Testis (tissue), 5 donors: ENCODE measurements around the gene MALL. TPM values are rescaled to one million over a fixed set of nuclear protein-coding genes. Genes with fewer than 3 reads are reported as not detected.
"Not testable (repeated sequence)": the region's sequence is repeated elsewhere in the genome, so short reads cannot be mapped to it uniquely, and the experiment has no call there.

Experiments
- DNase-seq: peaks from one replicate; pipeline ENCODE4 v3.0.0-alpha.2; 2019
- H3K27ac ChIP-seq, 2 donors: fragments of 200-600 bp; sonication (generic); one replicate each; pipeline ENCODE4 v1.5.1; 2019
- H3K27me3 ChIP-seq: fragments of 200-600 bp; sonication (generic); one replicate; pipeline ENCODE4 v1.5.1; 2019
- H3K36me3 ChIP-seq: fragments of 200-600 bp; sonication (generic); one replicate; pipeline ENCODE4 v1.5.1; 2017; ENCODE audit warnings: low read depth; ENCODE audit errors: missing control alignments
- H3K4me1 ChIP-seq: fragments of 200-600 bp; sonication (generic); one replicate; pipeline ENCODE4 v1.5.1; 2019
- H3K4me3 ChIP-seq, 2 donors: fragments of 200-600 bp; sonication (generic); one replicate each; pipeline ENCODE4 v1.5.1; 2017 to 2019
- H3K9me3 ChIP-seq: fragments of 200-600 bp; sonication (generic); one replicate; pipeline ENCODE4 v1.5.1; 2017
- POLR2A ChIP-seq: fragments of 450-650 bp; IDR thresholded peaks from one replicate; pipeline ENCODE4 v1.6.1; 2017; ENCODE audit warnings: antibody characterized with exemption, mild to moderate bottlenecking, moderate library complexity
- WGBS, 2 donors: methylation state at CpG; one replicate each; pipeline ENCODE4 v1.1.5; 2018; 5-methylcytosine and 5-hydroxymethylcytosine counted together
- intact Hi-C: fragments of 100-400 bp; cut with DNase I; formaldehyde crosslinking; loops from one replicate; pipeline ENCODE4 v1.15.1; 2023; ENCODE audit warnings: low total_unique reads
- long read RNA-seq, 2 donors: transcript quantifications; one replicate each; lab custom pipeline, GENCODE V29; 2026
- polyA plus RNA-seq: library from polyadenylated mRNA; stranded (reverse); fragments of 350-450 nt; fragmentation: Illumina TruSeq; extraction: RNeasy Lipid Tissue Mini Kit (QIAGEN cat#74804); gene quantifications from one replicate; pipeline ENCODE4 v1.2.3, GENCODE V29; 2014; ENCODE audit warnings: low read depth, low replicate concordance; ENCODE audit not compliant: insufficient read depth
- total RNA-seq, 2 donors: library from RNA; depleted of rRNA; stranded (reverse); fragments of >200 nt; gene quantifications; one replicate each; pipeline ENCODE4 v1.2.3, GENCODE V29; 2016
- TF ChIP-seq, protein P1 (sequence below), 3 experiments: fragments of 450-650 bp in 2 of 3; fragments of 200-600 bp in 1 of 3; sonication (generic) in 1 of 3; IDR thresholded peaks; one replicate each; pipeline ENCODE4 v1.5.1; 2016 to 2019; ENCODE audit warnings: antibody characterized with exemption in 3 of 3, mild to moderate bottlenecking in 2 of 3, moderate library complexity in 1 of 3

The MALL gene
- total RNA-seq (10 to 100 TPM in 1 of 2 donors, 1 to 10 TPM in 1; 7.6 to 15.0 TPM), polyA plus RNA-seq (17.4 TPM)
- long read RNA-seq, donor 1, partial matches to known transcripts = 0 of 1 reads
- long read RNA-seq, donor 1, other reads (novel, unspliced or antisense) = 0 of 1 reads
- long read RNA-seq, donor 2, partial matches to known transcripts = 0 of 1 reads
- long read RNA-seq, donor 2, other reads (novel, unspliced or antisense) = 0 of 1 reads

DNA sequence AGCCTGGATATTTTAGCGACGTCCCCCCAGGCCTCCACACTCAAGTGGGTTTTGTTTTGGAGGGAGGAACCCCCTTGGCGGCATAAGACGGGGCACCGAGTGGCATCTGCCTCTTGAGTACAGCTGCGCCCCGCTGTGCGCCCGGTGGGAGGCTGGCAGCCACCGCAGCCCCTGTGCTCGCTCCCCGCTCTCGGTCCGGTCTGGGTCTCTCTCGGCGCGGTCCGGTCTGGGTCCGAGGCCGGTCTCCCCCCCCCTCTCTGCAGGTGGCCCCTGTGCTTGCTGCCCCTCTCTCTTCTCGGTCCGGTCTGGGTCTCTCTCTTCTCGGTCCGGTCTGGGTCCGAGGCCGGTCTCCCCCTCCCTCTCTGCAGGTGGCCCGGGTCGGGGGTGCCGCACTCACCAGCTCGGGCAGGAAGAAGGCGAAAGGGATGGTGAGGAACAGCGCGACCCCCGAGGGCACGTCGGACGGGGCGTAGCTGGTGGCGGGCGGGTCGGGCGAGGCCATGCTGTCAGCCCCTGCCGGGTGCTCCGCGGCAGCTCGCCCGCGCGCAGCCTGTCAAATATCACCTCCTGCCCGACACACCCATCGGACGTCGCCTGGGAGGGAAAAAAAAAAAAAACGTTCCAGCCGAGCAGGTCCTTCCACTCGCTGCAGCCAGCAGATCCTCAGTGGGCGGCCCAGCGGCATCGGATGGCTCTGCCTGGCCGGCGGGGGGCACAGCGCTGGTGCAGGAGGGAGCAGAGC, at the start of gene MALL:
TSS of gene MALL (minus strand) at position 532 of the 742 bp plus-strand sequence. CDS start at position 502, 30 bp downstream.
- Histone ChIP-seq H3K27me3 (no peaks in the 10 kb centered on the region), H3K4me1 (no peaks in the 10 kb centered on the region), H3K27ac (no peak within 1 kb of the TSS), H3K9me3 (no peaks in the 10 kb centered on the region), H3K36me3 (no peaks in the 10 kb centered on the region), H3K4me3 (peak within 1 kb of the TSS; percentile 29 to 38)
- intact Hi-C loops = no loop called here
- DNase-seq = no peak
- TF ChIP-seq, protein P1, sequence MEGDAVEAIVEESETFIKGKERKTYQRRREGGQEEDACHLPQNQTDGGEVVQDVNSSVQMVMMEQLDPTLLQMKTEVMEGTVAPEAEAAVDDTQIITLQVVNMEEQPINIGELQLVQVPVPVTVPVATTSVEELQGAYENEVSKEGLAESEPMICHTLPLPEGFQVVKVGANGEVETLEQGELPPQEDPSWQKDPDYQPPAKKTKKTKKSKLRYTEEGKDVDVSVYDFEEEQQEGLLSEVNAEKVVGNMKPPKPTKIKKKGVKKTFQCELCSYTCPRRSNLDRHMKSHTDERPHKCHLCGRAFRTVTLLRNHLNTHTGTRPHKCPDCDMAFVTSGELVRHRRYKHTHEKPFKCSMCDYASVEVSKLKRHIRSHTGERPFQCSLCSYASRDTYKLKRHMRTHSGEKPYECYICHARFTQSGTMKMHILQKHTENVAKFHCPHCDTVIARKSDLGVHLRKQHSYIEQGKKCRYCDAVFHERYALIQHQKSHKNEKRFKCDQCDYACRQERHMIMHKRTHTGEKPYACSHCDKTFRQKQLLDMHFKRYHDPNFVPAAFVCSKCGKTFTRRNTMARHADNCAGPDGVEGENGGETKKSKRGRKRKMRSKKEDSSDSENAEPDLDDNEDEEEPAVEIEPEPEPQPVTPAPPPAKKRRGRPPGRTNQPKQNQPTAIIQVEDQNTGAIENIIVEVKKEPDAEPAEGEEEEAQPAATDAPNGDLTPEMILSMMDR (IDR thresholded peaks at IDR 0.05) = no peak
- no peak for TF ChIP-seq POLR2A
- 7 to 8% methylated on average over 37 to 54 of the region's 62 CpGs for WGBS, 2 donors

DNA sequence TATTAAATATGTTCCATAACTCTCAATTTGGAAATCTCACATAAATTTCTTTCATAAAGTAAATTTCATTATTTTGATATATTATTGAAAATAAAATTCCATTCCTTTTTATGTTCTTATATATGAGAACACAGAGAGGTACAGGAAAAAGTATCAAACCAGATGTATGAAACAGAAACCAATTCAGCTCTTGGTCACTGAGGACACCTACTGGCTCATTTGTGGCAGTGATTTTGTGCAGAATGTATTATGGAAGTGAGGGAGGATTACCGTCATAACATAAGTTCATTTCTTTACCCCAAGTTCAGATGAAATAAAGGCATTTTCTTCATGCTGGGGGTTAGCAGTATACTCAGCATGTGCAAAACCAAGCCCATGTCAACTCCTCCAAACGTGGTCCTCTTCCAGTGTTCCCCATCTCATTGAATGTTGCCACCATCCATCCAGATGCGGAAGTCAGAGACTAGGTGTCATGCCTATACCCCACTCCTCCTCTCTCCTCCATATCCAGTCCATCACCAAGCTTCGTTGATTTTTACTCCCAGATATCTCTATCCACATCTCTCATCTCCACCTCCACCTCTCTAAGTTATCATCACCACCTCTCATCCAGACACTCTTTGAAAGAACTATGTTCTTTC, 41.7 kb upstream of the MALL start:
- no peak for TF ChIP-seq POLR2A
- TF ChIP-seq, protein P1 (IDR thresholded peaks at IDR 0.05) = peak; percentile 42 to 69 (median 65)
- 42 to 50% methylated on average over 4 of the region's 4 CpGs for WGBS, 2 donors
- Histone ChIP-seq H3K9me3 (no peaks in the 10 kb centered on the region), H3K4me3 (no peak overlapping the region), H3K4me1 (no peaks in the 10 kb centered on the region), H3K36me3 (no peaks in the 10 kb centered on the region), H3K27ac (no peak overlapping the region), H3K27me3 (no peaks in the 10 kb centered on the region)
- intact Hi-C loops = no loop called here
- peak; percentile 28 for DNase-seq

DNA sequence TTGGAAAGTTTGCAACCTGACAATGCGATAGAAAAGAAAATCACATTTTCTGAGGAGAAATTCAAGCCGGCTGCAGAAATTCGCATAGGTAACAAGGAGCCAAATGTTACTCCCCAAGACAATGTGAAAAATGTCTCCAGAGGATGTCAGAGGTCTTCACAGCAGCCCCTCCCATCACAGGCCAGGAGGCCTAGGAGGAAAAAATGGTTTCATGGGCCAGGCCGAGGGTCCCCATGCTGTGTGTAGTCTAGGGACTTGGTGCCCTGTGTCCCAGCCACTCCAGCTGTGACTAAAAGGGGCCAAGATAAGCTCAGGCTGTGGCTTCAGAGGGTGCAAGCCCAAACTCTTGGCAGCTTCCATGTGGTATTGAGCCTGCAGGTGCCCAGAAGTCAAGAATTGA, 39.2 kb upstream of the MALL start:
- H3K27ac ChIP-seq, DNase-seq, intact Hi-C loops, H3K27me3 ChIP-seq, H3K4me3 ChIP-seq, H3K36me3 ChIP-seq, H3K9me3 ChIP-seq, H3K4me1 ChIP-seq: not testable (repeated sequence)
- 93 to 95% methylated on average over 4 of the region's 4 CpGs for WGBS, 2 donors

DNA sequence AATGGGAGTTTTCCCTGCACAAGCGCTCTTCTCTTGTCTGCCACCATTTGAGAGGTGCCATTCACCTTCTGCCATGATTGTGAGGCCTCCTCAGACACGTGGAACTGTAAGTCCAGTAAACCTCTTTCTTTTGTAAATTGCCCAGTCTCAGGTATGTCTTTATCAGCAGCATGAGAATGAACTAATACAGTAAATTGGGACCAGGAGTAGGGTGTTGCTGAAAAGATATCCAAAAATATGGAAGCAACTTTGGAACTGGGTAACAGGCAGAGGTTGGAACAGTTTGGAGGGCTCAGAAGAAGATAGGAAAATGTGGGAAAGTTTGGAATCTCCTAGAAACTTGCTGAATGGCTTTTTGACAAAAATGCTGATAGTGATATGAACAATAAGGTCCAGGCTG, 38.6 kb upstream of the MALL start:
- 63 to 97% methylated on average over 2 of the region's 2 CpGs for whole genome bisulfite sequencing, 2 donors
- H3K36me3 ChIP-seq, H3K27ac ChIP-seq, intact Hi-C loops, H3K4me3 ChIP-seq, H3K4me1 ChIP-seq, H3K9me3 ChIP-seq, H3K27me3 ChIP-seq, DNase-seq: not testable (repeated sequence)

DNA sequence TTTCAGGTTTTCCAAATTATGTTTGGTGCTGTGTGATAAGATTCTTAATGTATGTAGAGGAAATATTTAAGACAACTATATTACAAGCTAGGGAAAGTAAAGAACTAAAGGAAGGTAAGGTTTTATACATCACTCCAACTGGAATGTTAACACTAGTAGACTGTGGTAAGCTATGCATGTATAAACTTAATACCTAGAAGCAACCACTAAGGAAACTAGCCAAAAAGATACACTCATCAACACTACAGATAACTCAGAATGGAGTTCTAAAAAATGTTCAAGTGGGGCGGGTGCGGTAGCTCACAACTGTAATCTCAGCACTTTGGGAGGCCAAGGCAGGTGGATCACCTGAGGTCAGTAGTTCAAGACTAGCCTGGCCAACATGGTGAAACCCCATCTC, 37.8 kb upstream of the MALL start:
- no peak for TF ChIP-seq POLR2A
- TF ChIP-seq, protein P1 (IDR thresholded peaks at IDR 0.05) = no peak
- Histone ChIP-seq H3K4me3 (no peak overlapping the region), H3K27ac (no peak overlapping the region), H3K36me3 (no peaks in the 10 kb centered on the region), H3K4me1 (no peaks in the 10 kb centered on the region), H3K9me3 (no peaks in the 10 kb centered on the region), H3K27me3 (no peaks in the 10 kb centered on the region)
- WGBS, 2 donors = 93 to 94% methylated on average over 2 of the region's 2 CpGs
- intact Hi-C loops = no loop called here
- no peak for DNase-seq
